Neural cell (in vitro differentiated cells): Measurements from ENCODE around the gene SLC22A3. TPM values are rescaled to one million over a fixed set of nuclear protein-coding genes. Genes with fewer than 3 reads are reported as not detected.

Source experiments
- H2AFZ ChIP-seq: fragments of 200-600, 300-800 bp; sonication (generic), shearing (Covaris generic); 2 replicates; pipeline ENCODE4 v1.6.0; 2014; ENCODE audit warnings: low read depth, mild to moderate bottlenecking, antibody characterized with exemption, low read length, moderate library complexity
- H3F3A ChIP-seq: fragments of 200-600 bp; shearing (Covaris generic); 2 replicates; pipeline ENCODE4 v1.6.1; 2016; ENCODE audit warnings: mild to moderate bottlenecking, moderate library complexity, mixed read lengths, antibody characterized with exemption, low read length; ENCODE audit not compliant: insufficient read depth, poor library complexity, severe bottlenecking
- H3K27ac ChIP-seq: fragments of 200-600, 300-800 bp; sonication (generic), shearing (Covaris generic); 2 replicates; pipeline ENCODE4 v1.5.1; 2014; ENCODE audit warnings: mild to moderate bottlenecking, low read length, moderate library complexity
- H3K27me3 ChIP-seq: fragments of 300-800, 200-600 bp; sonication (generic), shearing (Covaris generic); 2 replicates; pipeline ENCODE4 v1.6.0; 2014; ENCODE audit warnings: mild to moderate bottlenecking, low read depth, low read length, moderate library complexity; ENCODE audit not compliant: insufficient read depth
- H3K36me3 ChIP-seq: fragments of 300-800, 200-600 bp; sonication (generic), shearing (Covaris generic); 2 replicates; pipeline ENCODE4 v1.5.1; 2014; ENCODE audit warnings: mild to moderate bottlenecking, antibody characterized with exemption, low read length, moderate library complexity; ENCODE audit not compliant: insufficient read depth
- H3K4me2 ChIP-seq: fragments of 300-800, 200-600 bp; sonication (generic), shearing (Covaris generic); 2 replicates; pipeline ENCODE4 v1.6.0; 2014; ENCODE audit warnings: mild to moderate bottlenecking, low read length
- H3K4me3 ChIP-seq: fragments of 300-800, 200-600 bp; sonication (generic), shearing (Covaris generic); 2 replicates; pipeline ENCODE4 v1.5.1; 2014; ENCODE audit warnings: mild to moderate bottlenecking, low read length, moderate library complexity
- H3K79me2 ChIP-seq: fragments of 200-600 bp; shearing (Covaris generic); replicated peaks from 2 replicates; pipeline ENCODE4 v1.6.0; 2014; ENCODE audit warnings: mild to moderate bottlenecking, low read length, moderate library complexity; ENCODE audit not compliant: insufficient read depth
- H3K9ac ChIP-seq: fragments of 300-800, 200-600 bp; sonication (generic), shearing (Covaris generic); 2 replicates; pipeline ENCODE4 v1.6.1; 2016; ENCODE audit warnings: mild to moderate bottlenecking, low read length, mixed read lengths
- H3K9me2 ChIP-seq: fragments of 200-600 bp; shearing (Covaris generic); 2 replicates; pipeline ENCODE4 v1.6.1; 2016; ENCODE audit warnings: mild to moderate bottlenecking, low read length, mixed read lengths; ENCODE audit not compliant: insufficient read depth
- H3K9me3 ChIP-seq: fragments of 200-600, 300-800 bp; sonication (generic), shearing (Covaris generic); 2 replicates; pipeline ENCODE4 v1.6.1; 2016; ENCODE audit warnings: mild to moderate bottlenecking, mixed run types, low read length, moderate library complexity, mixed read lengths
- H4K20me1 ChIP-seq: fragments of 200-600 bp; shearing (Covaris generic); 2 replicates; pipeline ENCODE4 v1.6.1; 2016; ENCODE audit warnings: mild to moderate bottlenecking, mixed run types; ENCODE audit not compliant: insufficient read depth
- EP300 ChIP-seq: fragments of 450-650 bp; conservative IDR thresholded peaks from 2 replicates; pipeline ENCODE4 v1.6.1; 2014; ENCODE audit warnings: antibody characterized with exemption, mild to moderate bottlenecking, moderate library complexity; ENCODE audit not compliant: poor library complexity, severe bottlenecking
- EZH2 ChIP-seq: fragments of 200-600, 300-800 bp; shearing (Covaris generic), sonication (generic); IDR thresholded peaks from 2 replicates; pipeline ENCODE4 v1.6.1; 2014; ENCODE audit warnings: antibody characterized with exemption, low read length, borderline replicate concordance, mild to moderate bottlenecking; ENCODE audit not compliant: insufficient read depth, poor library complexity, severe bottlenecking
- MXI1 ChIP-seq: fragments of 450-650 bp; conservative IDR thresholded peaks from 2 replicates; pipeline ENCODE4 v1.6.1; 2014; ENCODE audit warnings: antibody characterized with exemption, mild to moderate bottlenecking; ENCODE audit not compliant: poor library complexity, severe bottlenecking
- POLR2AphosphoS5 ChIP-seq: IDR thresholded peaks from 2 replicates; pipeline ENCODE4 v1.6.1; 2012
- RAD21 ChIP-seq: fragments of 450-650 bp; conservative IDR thresholded peaks from 2 replicates; pipeline ENCODE4 v1.6.1; 2014; ENCODE audit warnings: antibody characterized with exemption, mild to moderate bottlenecking, moderate library complexity
- SMC3 ChIP-seq: fragments of 450-650 bp; conservative IDR thresholded peaks from 2 replicates; pipeline ENCODE4 v1.6.1; 2014; ENCODE audit warnings: antibody characterized with exemption, mild to moderate bottlenecking, moderate library complexity; ENCODE audit not compliant: poor library complexity
- TAF1 ChIP-seq: IDR thresholded peaks from 2 replicates; pipeline ENCODE4 v1.6.1; 2012; ENCODE audit warnings: low read depth
- polyA plus RNA-seq: library from polyadenylated mRNA; depleted of rRNA; stranded (reverse); fragments of >200 nt; gene quantifications from 2 replicates; pipeline ENCODE4 v1.2.3, GENCODE V29; 2014
- TF ChIP-seq, protein P1 (sequence below): IDR thresholded peaks from 2 replicates; pipeline ENCODE4 v1.6.1; 2012; ENCODE audit warnings: borderline replicate concordance
- TF ChIP-seq, protein P2 (sequence below): fragments of 450-650 bp; IDR thresholded peaks from 2 replicates; pipeline ENCODE4 v1.5.1; 2014; ENCODE audit warnings: antibody characterized with exemption, mild to moderate bottlenecking, moderate library complexity; ENCODE audit not compliant: poor library complexity, severe bottlenecking

SLC22A3 gene
- polyA plus RNA-seq, 1 donor from 2014 or later: not detected

DNA sequence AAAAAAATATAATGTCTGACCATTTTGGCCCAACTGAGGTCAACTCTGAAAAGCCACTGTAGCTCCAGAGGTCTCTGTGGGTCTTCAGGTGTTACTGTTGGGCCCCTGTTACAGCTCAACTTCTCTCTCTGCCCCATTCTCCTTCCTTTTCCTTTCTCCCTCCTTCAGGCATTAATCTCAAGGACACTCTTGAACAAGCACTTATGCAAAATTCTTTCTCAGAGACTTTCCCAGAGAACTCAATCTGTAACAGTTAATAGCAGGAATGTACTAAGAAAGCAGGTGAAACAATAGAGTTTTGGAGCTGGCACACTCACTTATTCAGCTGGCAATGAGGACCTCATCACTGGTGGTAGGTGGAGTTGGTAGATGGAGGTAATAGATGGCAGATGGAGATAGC lies 31.9 kb upstream of the SLC22A3 start:
- no peak for TF ChIP-seq EP300
- no peak for TF ChIP-seq POLR2AphosphoS5
- TF ChIP-seq, protein P1, sequence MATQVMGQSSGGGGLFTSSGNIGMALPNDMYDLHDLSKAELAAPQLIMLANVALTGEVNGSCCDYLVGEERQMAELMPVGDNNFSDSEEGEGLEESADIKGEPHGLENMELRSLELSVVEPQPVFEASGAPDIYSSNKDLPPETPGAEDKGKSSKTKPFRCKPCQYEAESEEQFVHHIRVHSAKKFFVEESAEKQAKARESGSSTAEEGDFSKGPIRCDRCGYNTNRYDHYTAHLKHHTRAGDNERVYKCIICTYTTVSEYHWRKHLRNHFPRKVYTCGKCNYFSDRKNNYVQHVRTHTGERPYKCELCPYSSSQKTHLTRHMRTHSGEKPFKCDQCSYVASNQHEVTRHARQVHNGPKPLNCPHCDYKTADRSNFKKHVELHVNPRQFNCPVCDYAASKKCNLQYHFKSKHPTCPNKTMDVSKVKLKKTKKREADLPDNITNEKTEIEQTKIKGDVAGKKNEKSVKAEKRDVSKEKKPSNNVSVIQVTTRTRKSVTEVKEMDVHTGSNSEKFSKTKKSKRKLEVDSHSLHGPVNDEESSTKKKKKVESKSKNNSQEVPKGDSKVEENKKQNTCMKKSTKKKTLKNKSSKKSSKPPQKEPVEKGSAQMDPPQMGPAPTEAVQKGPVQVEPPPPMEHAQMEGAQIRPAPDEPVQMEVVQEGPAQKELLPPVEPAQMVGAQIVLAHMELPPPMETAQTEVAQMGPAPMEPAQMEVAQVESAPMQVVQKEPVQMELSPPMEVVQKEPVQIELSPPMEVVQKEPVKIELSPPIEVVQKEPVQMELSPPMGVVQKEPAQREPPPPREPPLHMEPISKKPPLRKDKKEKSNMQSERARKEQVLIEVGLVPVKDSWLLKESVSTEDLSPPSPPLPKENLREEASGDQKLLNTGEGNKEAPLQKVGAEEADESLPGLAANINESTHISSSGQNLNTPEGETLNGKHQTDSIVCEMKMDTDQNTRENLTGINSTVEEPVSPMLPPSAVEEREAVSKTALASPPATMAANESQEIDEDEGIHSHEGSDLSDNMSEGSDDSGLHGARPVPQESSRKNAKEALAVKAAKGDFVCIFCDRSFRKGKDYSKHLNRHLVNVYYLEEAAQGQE: no peak
- no peak for TF ChIP-seq TAF1
- no peak for TF ChIP-seq MXI1
- no peak for TF ChIP-seq SMC3
- TF ChIP-seq, protein P2, sequence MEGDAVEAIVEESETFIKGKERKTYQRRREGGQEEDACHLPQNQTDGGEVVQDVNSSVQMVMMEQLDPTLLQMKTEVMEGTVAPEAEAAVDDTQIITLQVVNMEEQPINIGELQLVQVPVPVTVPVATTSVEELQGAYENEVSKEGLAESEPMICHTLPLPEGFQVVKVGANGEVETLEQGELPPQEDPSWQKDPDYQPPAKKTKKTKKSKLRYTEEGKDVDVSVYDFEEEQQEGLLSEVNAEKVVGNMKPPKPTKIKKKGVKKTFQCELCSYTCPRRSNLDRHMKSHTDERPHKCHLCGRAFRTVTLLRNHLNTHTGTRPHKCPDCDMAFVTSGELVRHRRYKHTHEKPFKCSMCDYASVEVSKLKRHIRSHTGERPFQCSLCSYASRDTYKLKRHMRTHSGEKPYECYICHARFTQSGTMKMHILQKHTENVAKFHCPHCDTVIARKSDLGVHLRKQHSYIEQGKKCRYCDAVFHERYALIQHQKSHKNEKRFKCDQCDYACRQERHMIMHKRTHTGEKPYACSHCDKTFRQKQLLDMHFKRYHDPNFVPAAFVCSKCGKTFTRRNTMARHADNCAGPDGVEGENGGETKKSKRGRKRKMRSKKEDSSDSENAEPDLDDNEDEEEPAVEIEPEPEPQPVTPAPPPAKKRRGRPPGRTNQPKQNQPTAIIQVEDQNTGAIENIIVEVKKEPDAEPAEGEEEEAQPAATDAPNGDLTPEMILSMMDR: no peak
- no peak for TF ChIP-seq RAD21
- TF ChIP-seq EZH2: no peak
- no peaks in the 10 kb centered on the region for H3K27me3 ChIP-seq
- H3K36me3 ChIP-seq: no peaks in the 10 kb centered on the region
- no peaks in the 10 kb centered on the region for H3K9me2 ChIP-seq
- H3K27ac ChIP-seq: no peak overlapping the region
- no peak overlapping the region for H2AFZ ChIP-seq
- no peaks in the 10 kb centered on the region for H3K79me2 ChIP-seq
- no peaks in the 10 kb centered on the region for H4K20me1 ChIP-seq
- peaks cover 8% of the 10 kb centered on the region for H3K9me3 ChIP-seq
- H3K4me3 ChIP-seq: no peak overlapping the region
- no peak overlapping the region for H3K9ac ChIP-seq
- no peak overlapping the region for H3K4me2 ChIP-seq
- no peaks in the 10 kb centered on the region for H3F3A ChIP-seq

DNA sequence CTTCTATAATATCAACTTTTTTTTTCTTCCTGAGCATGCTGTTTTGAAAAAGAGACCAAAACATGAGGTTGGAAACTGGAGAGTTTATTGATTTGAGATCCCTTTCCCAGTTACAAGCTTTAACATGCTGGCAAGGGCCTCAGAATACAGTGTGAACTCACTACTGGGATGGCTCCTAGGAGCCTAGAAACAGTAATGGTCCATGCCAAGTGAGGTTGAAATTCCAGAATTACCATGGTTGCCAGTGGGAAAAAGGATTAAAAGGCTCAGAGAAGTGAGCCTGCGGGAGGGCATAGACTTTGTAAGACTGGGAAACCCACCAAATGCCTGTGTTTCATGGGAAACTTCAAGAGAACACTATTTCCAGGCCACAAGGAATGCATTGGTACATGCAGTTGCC lies 28.9 kb upstream of the SLC22A3 start:
- Histone ChIP-seq H4K20me1 (no peaks in the 10 kb centered on the region), H3F3A (no peaks in the 10 kb centered on the region), H2AFZ (no peak overlapping the region), H3K9me2 (no peaks in the 10 kb centered on the region), H3K4me3 (no peak overlapping the region), H3K4me2 (no peak overlapping the region), H3K36me3 (no peaks in the 10 kb centered on the region), H3K9me3 (no peaks in the 10 kb centered on the region), H3K27ac (no peak overlapping the region), H3K79me2 (no peaks in the 10 kb centered on the region), H3K9ac (no peak overlapping the region), H3K27me3 (no peaks in the 10 kb centered on the region)
- TF ChIP-seq, protein P1: no peak
- TF ChIP-seq EP300 (no peak), SMC3 (no peak), EZH2 (no peak), RAD21 (no peak), MXI1 (no peak), POLR2AphosphoS5 (no peak), TAF1 (no peak)
- TF ChIP-seq, protein P2: no peak
